Activated CD4-positive, alpha-beta memory T cell treated with anti-CD3 and anti-CD28 coated beads, Interleukin-2, amount 10 ng/mL, durations not matched to agents 7 days and 5 days (primary cell): ENCODE measurements around the gene LYPD1. TPM values are rescaled to one million over a fixed set of nuclear protein-coding genes. Genes with fewer than 3 reads are reported as not detected.
"Not testable (repeated sequence)": the region's sequence is repeated elsewhere in the genome, so short reads cannot be mapped to it uniquely, and the experiment has no call there.

Experiments used
- CTCF ChIA-PET: fragments of 350-600 bp; sonication (Branson Sonifier 250); formaldehyde crosslinking; loops from one replicate; lab custom pipeline; 2021; ENCODE audit warnings: antibody characterized with exemption, inconsistent platforms; lab: Charles Lee
- POLR2A ChIA-PET: fragments of 350-600 bp; sonication (Branson Sonifier 250); formaldehyde crosslinking; loops from one replicate; lab custom pipeline; 2021; ENCODE audit warnings: antibody characterized with exemption; lab: Charles Lee
- DNase-seq: peaks from one replicate; pipeline ENCODE4 v3.0.0-alpha.2; 2020
- H3K27ac Mint-ChIP-seq: one replicate; pipeline ENCODE4 v1.8.0; 2021; ENCODE audit warnings: mild to moderate bottlenecking, mixed read lengths
- H3K27me3 Mint-ChIP-seq: one replicate; pipeline ENCODE4 v1.8.0; 2021; ENCODE audit warnings: mixed read lengths
- H3K36me3 Mint-ChIP-seq: one replicate; pipeline ENCODE4 v1.8.0; 2021; ENCODE audit warnings: low read depth, mixed read lengths
- H3K4me1 Mint-ChIP-seq: one replicate; pipeline ENCODE4 v1.8.0; 2021; ENCODE audit warnings: mixed read lengths
- H3K4me3 Mint-ChIP-seq: one replicate; pipeline ENCODE4 v1.8.0; 2021; ENCODE audit warnings: mild to moderate bottlenecking, mixed read lengths
- H3K9me3 Mint-ChIP-seq: one replicate; pipeline ENCODE4 v1.8.0; 2021; ENCODE audit warnings: mixed read lengths
- total RNA-seq, 2 experiments: library from RNA; stranded (reverse); gene quantifications; one replicate each; pipeline ENCODE4 v1.2.3, GENCODE V29; 2021

LYPD1 gene
- not detected for total RNA-seq

DNA sequence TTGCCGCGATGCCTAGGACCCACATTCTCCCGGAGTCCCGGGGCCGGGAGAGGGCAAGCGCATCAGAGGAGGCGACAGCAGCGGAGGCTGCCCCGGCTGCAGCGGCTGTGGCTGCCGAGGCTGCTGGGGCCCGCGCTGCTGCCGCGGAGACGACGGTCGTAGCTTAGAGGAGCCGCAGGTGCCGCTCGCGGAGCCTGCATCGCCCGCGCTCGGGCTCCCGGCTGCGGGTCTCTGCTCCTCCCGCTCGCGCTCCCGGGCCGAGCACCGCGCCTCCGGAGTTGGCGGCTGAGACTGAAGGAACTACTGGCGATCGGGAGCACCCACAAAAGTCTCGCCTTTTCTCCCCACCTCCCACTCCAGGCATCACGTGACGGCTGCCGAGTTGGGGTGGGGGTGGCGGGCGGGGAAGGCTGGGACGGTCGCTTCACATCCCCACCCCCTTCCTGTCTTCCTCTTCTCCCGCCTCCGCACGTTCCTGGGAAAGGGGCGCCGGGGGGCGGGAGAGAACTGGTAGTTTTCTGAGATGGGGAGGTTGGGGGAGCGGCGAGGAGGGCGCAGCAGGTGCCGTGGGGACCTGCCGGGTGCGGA, at the start of gene LYPD1:
TSS of gene LYPD1 (minus strand) at position 298 of the 588 bp plus-strand sequence. CDS start at position 25, 273 bp downstream.
- ChIA-PET POLR2A (no interaction called here), CTCF (no interaction called here)
- H3K9me3 Mint-ChIP-seq: no peaks in the 10 kb centered on the region
- no peak within 1 kb of the TSS for H3K4me3 Mint-ChIP-seq
- H3K27ac Mint-ChIP-seq: no peak within 1 kb of the TSS
- H3K4me1 Mint-ChIP-seq: no peaks in the 10 kb centered on the region
- DNase-seq: no peak
- H3K36me3 Mint-ChIP-seq: peaks cover 3% of the 10 kb centered on the region
- peaks cover 21% of the 10 kb centered on the region for H3K27me3 Mint-ChIP-seq

DNA sequence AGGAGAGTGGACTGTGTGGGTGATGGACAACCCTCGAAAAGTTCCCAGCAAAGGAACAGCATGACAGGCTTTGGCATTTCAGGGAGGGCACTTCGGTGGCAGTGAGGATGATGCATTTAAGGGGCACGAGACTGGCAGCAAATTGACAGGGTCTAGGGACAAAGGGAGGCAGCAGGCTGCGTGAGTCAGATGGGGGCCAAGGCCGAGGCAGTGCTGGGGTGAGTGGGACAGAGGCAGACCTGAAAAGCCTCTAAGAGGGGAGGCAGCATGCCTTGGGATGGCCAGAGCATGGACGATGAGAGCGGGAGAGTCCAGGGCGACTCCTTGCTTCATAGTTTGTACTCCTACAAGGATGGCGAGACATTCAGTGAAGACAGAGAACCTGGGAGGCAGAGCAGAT, 49.5 kb upstream of the LYPD1 start:
- no peaks in the 10 kb centered on the region for H3K4me1 Mint-ChIP-seq
- H3K9me3 Mint-ChIP-seq: peaks cover 7% of the 10 kb centered on the region
- ChIA-PET POLR2A (no interaction called here), CTCF (no interaction called here)
- H3K36me3 Mint-ChIP-seq: no peaks in the 10 kb centered on the region
- H3K27ac Mint-ChIP-seq: no peak overlapping the region
- no peaks in the 10 kb centered on the region for H3K27me3 Mint-ChIP-seq
- no peak overlapping the region for H3K4me3 Mint-ChIP-seq
- no peak for DNase-seq

- Mint-ChIP-seq H3K36me3 (no peaks in the 10 kb centered on the region), H3K4me3 (no peak overlapping the region)
- CTCF ChIA-PET: no interaction called here
These were observed 46.9 kb upstream of the LYPD1 start for GRCh38 chr2:132716954-132717353.

GRCh38 chr2:132715386-132716351, 45.7 kb upstream of the LYPD1 start:
- ChIA-PET POLR2A (no interaction called here), CTCF (no interaction called here)
- no peaks in the 10 kb centered on the region for H3K4me1 Mint-ChIP-seq
- H3K4me3 Mint-ChIP-seq: no peak overlapping the region
- no peaks in the 10 kb centered on the region for H3K27me3 Mint-ChIP-seq
- H3K9me3 Mint-ChIP-seq: peaks cover 4% of the 10 kb centered on the region
- H3K27ac Mint-ChIP-seq: no peak overlapping the region
- H3K36me3 Mint-ChIP-seq: no peaks in the 10 kb centered on the region
- no peak for DNase-seq

More at GRCh38 chr2:132716954-132717353, 46.9 kb upstream of the LYPD1 start:
- no peaks in the 10 kb centered on the region for H3K4me1 Mint-ChIP-seq
- no peak overlapping the region for H3K27ac Mint-ChIP-seq
- DNase-seq: no peak
- H3K27me3 Mint-ChIP-seq: no peaks in the 10 kb centered on the region
- POLR2A ChIA-PET: no interaction called here
- H3K9me3 Mint-ChIP-seq: peaks cover 7% of the 10 kb centered on the region

DNA sequence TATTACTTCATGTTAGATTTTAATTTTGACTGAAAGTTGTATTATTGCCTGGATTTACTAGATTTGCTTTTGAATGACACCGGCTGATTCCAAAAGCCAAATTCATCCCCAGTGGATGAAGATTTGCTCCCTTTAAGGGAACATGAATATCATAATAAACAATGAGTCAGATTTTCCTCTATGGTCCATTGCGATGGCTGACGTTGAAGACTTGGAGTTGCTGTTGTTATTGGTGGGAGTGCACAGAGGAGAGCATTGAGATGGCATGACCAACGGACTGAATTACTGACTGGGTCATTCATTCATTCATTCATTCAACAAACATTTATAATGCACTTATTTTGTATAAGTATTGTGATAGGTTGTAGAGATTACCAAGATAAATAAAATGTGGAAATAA, 33.4 kb upstream of the LYPD1 start:
- Mint-ChIP-seq H3K36me3 (no peaks in the 10 kb centered on the region), H3K4me1 (no peaks in the 10 kb centered on the region), H3K9me3 (peaks cover 6% of the 10 kb centered on the region), H3K27me3 (no peaks in the 10 kb centered on the region), H3K27ac (no peak overlapping the region), H3K4me3 (no peak overlapping the region)
- ChIA-PET POLR2A (no interaction called here), CTCF (no interaction called here)
- DNase-seq: no peak

GRCh38 chr2:132701810-132702209, 31.8 kb upstream of the LYPD1 start:
- Mint-ChIP-seq H3K4me3 (no peak overlapping the region), H3K27ac (no peak overlapping the region), H3K9me3 (no peaks in the 10 kb centered on the region), H3K36me3 (no peaks in the 10 kb centered on the region), H3K27me3 (no peaks in the 10 kb centered on the region), H3K4me1 (no peaks in the 10 kb centered on the region)
- ChIA-PET CTCF (no interaction called here), POLR2A (no interaction called here)
- DNase-seq: no peak

GRCh38 chr2:132699802-132700201, 29.8 kb upstream of the LYPD1 start:
- CTCF ChIA-PET, H3K27ac Mint-ChIP-seq: not testable (repeated sequence)

DNA sequence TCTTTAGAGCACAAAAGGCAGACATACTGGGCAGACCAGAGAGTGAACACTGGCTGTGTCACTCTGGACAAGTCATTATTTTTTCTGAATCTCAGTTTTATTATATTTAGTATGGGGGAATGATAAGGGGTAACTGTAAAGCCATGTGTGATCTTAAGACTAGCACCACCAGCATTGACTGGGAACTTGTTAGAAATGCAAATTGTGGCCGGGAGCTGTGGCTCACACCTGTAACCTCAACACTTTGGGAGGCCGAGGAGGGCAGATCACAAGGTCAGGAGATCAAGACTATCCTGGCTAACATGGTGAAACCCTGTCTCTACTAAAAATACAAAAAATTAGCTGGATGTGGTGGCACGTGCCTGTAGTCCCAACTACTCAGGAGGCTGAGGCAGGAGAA, 28.3 kb upstream of the LYPD1 start:
- POLR2A ChIA-PET, H3K27me3 Mint-ChIP-seq, H3K36me3 Mint-ChIP-seq, H3K4me3 Mint-ChIP-seq, H3K9me3 Mint-ChIP-seq, H3K4me1 Mint-ChIP-seq, CTCF ChIA-PET, H3K27ac Mint-ChIP-seq, DNase-seq: not testable (repeated sequence)

More at GRCh38 chr2:132699802-132700201, 29.8 kb upstream of the LYPD1 start:
- H3K4me3 Mint-ChIP-seq, H3K4me1 Mint-ChIP-seq, DNase-seq, POLR2A ChIA-PET, H3K36me3 Mint-ChIP-seq, H3K9me3 Mint-ChIP-seq, H3K27me3 Mint-ChIP-seq: not testable (repeated sequence)

DNA sequence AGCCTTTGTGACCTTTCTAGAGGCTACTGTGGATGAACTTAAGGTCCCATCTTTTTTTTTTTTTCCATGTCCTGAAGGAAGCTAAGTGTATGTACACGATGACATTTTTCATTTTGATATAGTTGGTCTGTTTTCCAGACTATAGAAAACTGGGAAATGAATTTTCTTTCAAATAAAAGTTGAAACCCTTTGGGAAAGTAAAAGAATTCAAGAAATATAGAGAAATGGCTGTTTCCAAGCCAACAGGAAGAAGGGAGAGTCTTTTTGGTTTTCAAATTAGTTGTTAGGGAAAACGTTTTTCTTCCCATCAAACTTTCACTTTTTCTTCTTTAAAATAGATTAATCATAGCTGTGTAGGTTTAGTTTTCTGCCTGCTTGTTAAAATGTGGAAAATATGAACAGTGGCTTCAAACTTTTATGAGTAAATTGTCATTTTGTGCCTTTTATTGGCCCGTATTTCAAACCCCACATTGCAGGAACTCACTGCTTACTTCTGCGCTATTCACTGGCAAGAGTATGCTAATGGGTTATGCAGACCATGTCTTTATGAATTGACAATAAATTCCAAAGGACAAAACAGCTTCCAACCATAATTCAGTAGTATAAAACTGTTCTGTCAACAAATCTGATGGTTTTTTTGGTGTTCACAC, 27.7 kb upstream of the LYPD1 start:
- Mint-ChIP-seq H3K27me3 (no peaks in the 10 kb centered on the region), H3K4me1 (no peaks in the 10 kb centered on the region), H3K4me3 (no peak overlapping the region), H3K36me3 (no peaks in the 10 kb centered on the region), H3K9me3 (no peaks in the 10 kb centered on the region), H3K27ac (no peak overlapping the region)
- CTCF ChIA-PET: no interaction called here
- no peak for DNase-seq
- POLR2A ChIA-PET: no interaction called here

DNA sequence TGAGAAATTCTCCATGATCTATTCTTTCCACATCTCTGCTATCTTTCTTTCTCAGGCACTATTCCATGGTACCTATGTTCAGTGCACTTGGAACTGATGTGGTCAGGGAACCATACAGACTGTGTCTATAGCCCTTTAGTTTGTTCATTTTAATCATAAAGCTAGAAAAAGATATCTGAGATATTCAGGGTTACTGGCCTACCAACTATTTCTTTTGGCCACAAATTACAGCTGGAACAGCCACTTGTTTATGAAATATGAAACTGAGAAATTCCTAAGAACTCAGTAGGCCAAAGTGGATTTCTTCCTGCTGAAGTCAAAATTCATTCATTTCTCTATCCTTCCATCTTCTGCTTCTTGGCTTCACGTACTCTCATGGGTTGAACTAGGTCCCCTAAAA, 22.8 kb upstream of the LYPD1 start:
- H3K36me3 Mint-ChIP-seq: no peaks in the 10 kb centered on the region
- H3K27me3 Mint-ChIP-seq: no peaks in the 10 kb centered on the region
- ChIA-PET POLR2A (no interaction called here), CTCF (no interaction called here)
- no peaks in the 10 kb centered on the region for H3K4me1 Mint-ChIP-seq
- no peak overlapping the region for H3K27ac Mint-ChIP-seq
- H3K9me3 Mint-ChIP-seq: no peaks in the 10 kb centered on the region
- DNase-seq: no peak
- H3K4me3 Mint-ChIP-seq: no peak overlapping the region

DNA sequence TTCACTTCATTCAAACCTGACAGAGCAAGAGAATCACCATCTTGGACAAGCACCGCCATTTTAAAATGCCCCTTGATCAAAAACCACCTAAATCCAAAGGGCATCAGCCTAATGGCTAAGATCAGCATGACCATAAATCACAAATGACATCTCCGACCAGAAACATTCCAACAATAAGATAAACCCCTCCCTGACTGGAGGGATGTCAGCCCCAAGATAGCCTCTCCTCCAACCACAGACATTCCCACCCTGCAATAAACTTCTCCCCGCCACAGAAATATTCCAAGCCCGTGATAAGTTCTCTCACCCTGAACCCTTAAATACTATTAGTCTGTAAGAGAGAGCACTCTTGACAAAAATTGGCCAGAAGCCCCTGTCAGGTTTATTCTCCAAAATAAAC, 21.6 kb upstream of the LYPD1 start:
- H3K4me1 Mint-ChIP-seq: no peaks in the 10 kb centered on the region
- H3K27me3 Mint-ChIP-seq: no peaks in the 10 kb centered on the region
- ChIA-PET CTCF (no interaction called here), POLR2A (no interaction called here)
- H3K4me3 Mint-ChIP-seq: no peak overlapping the region
- H3K36me3 Mint-ChIP-seq: no peaks in the 10 kb centered on the region
- DNase-seq: no peak
- no peak overlapping the region for H3K27ac Mint-ChIP-seq
- no peaks in the 10 kb centered on the region for H3K9me3 Mint-ChIP-seq

DNA sequence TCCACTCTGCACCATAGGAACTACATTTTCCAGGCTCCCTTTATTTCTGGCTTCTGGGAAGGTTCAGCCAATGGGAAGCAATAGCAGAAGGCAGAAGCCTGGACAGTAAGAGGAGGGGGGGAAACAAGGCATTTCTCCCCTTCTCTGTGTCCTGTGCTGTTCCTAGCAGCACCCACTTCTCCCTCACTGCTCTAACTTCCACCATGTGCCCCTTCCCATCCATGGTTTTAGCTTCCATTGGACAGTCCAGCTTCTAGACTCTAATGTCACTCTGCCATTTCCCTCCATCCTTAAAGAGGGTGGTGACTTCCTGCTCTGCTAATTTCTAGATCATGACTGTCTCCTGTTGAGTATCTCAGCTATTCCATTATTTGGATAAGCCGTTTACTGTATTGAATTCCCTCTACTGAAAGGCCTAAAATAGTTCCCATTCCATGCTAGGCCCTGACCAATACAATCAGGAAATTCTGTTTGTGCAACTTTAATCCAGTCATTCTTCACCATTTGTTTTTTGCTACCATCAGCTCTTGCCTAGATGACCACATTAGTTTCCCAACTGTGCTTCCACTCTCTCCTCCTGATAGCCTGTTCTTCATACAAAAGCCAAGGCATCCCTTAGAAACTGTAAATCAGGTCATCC, 20.8 kb upstream of the LYPD1 start:
- H3K27me3 Mint-ChIP-seq: no peaks in the 10 kb centered on the region
- no peaks in the 10 kb centered on the region for H3K4me1 Mint-ChIP-seq
- no peak overlapping the region for H3K27ac Mint-ChIP-seq
- ChIA-PET CTCF (no interaction called here), POLR2A (no interaction called here)
- no peaks in the 10 kb centered on the region for H3K9me3 Mint-ChIP-seq
- DNase-seq: no peak
- H3K4me3 Mint-ChIP-seq: no peak overlapping the region
- H3K36me3 Mint-ChIP-seq: no peaks in the 10 kb centered on the region

GRCh38 chr2:132681766-132682165, 11.8 kb upstream of the LYPD1 start:
- H3K4me3 Mint-ChIP-seq: no peak overlapping the region
- no peak overlapping the region for H3K27ac Mint-ChIP-seq
- ChIA-PET POLR2A (no interaction called here), CTCF (no interaction called here)
- no peaks in the 10 kb centered on the region for H3K36me3 Mint-ChIP-seq
- DNase-seq: no peak
- no peaks in the 10 kb centered on the region for H3K27me3 Mint-ChIP-seq
- H3K9me3 Mint-ChIP-seq: no peaks in the 10 kb centered on the region
- no peaks in the 10 kb centered on the region for H3K4me1 Mint-ChIP-seq
